ENCODE data around the gene PLA2G6. TPM values are rescaled to one million over a fixed set of nuclear protein-coding genes. Genes with fewer than 3 reads are reported as not detected.

PLA2G6 gene
- total RNA-seq, 1 experiment from 2014 or later, result 88.0 TPM

DNA sequence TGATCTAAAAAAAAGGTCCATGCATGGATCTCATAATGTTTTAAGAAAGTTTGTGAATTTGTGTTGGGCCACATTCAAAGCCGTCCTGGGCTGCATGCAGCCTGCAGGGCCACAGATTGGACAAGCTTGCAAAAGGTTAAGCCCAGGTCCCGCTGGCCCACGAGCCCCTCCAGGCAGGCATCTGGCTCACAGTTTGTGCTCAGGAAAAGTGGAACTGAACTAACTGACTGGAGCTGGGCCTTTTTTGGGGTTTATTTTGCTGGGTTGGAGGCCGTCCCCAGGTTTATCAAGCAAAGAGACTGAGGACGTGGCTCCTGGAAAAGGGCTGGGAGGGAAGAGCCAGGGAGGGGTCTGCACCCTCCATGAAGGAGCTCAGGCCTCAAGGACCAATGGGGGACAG, 39.0 kb downstream of the PLA2G6 start:
- no peaks in the 10 kb centered on the region for H3K9me2 ChIP-seq (replicated peaks; ENCODE audit: insufficient read depth, low read length)
- H3K79me2 ChIP-seq (ENCODE audit: low read length), result no peaks in the 10 kb centered on the region
- H3K4me1 ChIP-seq (ENCODE audit: low read length), result no peaks in the 10 kb centered on the region
- no peak overlapping the region for H3K4me2 ChIP-seq (ENCODE audit: low read depth, low read length, poor library complexity, severe bottlenecking)
- H3K4me3 ChIP-seq (ENCODE audit: low read length), result no peak overlapping the region
- no peak overlapping the region for H3K9ac ChIP-seq (ENCODE audit: low read length)
- no peak overlapping the region for H3K27ac ChIP-seq (ENCODE audit: low read length)
- H3K27me3 ChIP-seq (ENCODE audit: low read length), result no peaks in the 10 kb centered on the region
- no peaks in the 10 kb centered on the region for H3K9me3 ChIP-seq (ENCODE audit: low read length)
- no peak overlapping the region for H2AFZ ChIP-seq (ENCODE audit: low read length)
- no peaks in the 10 kb centered on the region for H3K36me3 ChIP-seq (ENCODE audit: insufficient read depth, low read length)
- DNase-seq, result no peak
- H4K20me1 ChIP-seq (ENCODE audit: insufficient read depth, low read depth, low read length), result no peaks in the 10 kb centered on the region

DNA sequence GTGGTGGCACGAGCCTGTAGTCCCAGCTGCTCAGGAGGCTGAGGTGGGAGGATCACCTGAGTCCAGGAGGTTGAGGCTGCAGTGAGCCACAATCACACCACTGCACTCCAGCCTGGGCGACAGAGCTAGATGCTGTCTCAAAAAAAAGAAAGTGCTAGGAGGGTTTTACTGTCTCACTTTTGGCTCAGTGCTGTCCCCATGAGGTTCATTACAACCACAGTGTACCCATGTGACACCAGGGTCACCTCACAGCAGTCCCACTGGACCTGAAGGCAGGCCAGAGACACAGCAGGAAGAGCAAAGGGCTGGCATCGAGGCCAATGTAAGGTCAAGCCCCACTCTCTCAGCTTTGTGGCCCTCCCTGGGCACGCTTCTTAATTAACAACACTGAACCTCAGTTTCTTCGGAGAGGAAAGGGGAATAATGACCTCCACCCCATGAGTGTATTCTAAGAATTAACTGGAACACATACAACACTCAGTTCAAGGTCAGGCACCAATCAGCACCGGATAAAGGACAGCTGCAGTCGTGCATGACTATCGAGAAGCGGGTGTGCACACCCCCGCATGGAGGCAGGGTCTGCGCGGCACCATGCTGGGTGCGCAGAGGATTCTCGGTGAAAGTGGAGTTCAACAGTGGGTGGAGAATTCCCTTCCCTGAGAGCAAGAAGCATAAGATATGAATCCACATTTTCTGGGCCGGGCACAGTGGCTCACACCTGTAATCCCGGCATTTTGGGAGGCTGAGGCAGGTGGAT, 40.2 kb downstream of the PLA2G6 start:
- Histone ChIP-seq H3K27ac (ENCODE audit: low read length) (no peak overlapping the region), H2AFZ (ENCODE audit: low read length) (no peak overlapping the region)

DNA sequence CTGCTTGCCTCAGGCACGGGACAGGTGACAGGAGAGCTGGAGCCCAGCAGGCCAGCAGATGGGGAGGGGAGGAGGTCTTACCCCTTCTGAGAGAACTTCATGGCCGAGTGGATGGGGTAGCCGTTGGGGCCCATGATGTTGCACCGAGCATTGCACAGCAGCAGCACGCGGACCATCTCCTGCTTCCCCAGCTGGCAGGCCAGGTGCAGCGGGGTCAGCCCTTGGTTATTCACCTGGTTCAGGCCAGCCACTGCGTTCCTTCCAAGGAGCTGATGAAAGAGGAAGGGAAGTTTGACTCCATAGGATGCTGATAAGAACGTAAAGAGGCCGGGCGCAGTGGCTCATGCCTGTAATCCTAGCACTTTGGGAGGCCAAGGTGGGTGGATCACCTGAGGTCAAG, 41.7 kb downstream of the PLA2G6 start:
- Histone ChIP-seq H3K27ac (ENCODE audit: low read length) (no peak overlapping the region), H3K9ac (ENCODE audit: low read length) (no peak overlapping the region), H3K79me2 (ENCODE audit: low read length) (no peaks in the 10 kb centered on the region), H3K36me3 (ENCODE audit: insufficient read depth, low read length) (no peaks in the 10 kb centered on the region), H3K4me1 (ENCODE audit: low read length) (no peaks in the 10 kb centered on the region), H3K9me2 (replicated peaks; ENCODE audit: insufficient read depth, low read length) (no peaks in the 10 kb centered on the region), H4K20me1 (ENCODE audit: insufficient read depth, low read depth, low read length) (no peaks in the 10 kb centered on the region), H3K27me3 (ENCODE audit: low read length) (no peaks in the 10 kb centered on the region), H3K4me2 (ENCODE audit: low read depth, low read length, poor library complexity, severe bottlenecking) (no peak overlapping the region), H3K9me3 (ENCODE audit: low read length) (no peaks in the 10 kb centered on the region), H2AFZ (ENCODE audit: low read length) (no peak overlapping the region), H3K4me3 (ENCODE audit: low read length) (no peak overlapping the region)
- no peak for DNase-seq

More for the DNA sequence above, 40.2 kb downstream of the PLA2G6 start:
- Histone ChIP-seq H3K9ac (ENCODE audit: low read length) (no peak overlapping the region), H3K27me3 (ENCODE audit: low read length) (no peaks in the 10 kb centered on the region), H3K79me2 (ENCODE audit: low read length) (no peaks in the 10 kb centered on the region), H3K9me2 (replicated peaks; ENCODE audit: insufficient read depth, low read length) (no peaks in the 10 kb centered on the region), H3K4me2 (ENCODE audit: low read depth, low read length, poor library complexity, severe bottlenecking) (no peak overlapping the region), H3K4me1 (ENCODE audit: low read length) (no peaks in the 10 kb centered on the region), H4K20me1 (ENCODE audit: insufficient read depth, low read depth, low read length) (no peaks in the 10 kb centered on the region), H3K36me3 (ENCODE audit: insufficient read depth, low read length) (no peaks in the 10 kb centered on the region), H3K9me3 (ENCODE audit: low read length) (no peaks in the 10 kb centered on the region), H3K4me3 (ENCODE audit: low read length) (no peak overlapping the region)
- DNase-seq, result no peak

DNA sequence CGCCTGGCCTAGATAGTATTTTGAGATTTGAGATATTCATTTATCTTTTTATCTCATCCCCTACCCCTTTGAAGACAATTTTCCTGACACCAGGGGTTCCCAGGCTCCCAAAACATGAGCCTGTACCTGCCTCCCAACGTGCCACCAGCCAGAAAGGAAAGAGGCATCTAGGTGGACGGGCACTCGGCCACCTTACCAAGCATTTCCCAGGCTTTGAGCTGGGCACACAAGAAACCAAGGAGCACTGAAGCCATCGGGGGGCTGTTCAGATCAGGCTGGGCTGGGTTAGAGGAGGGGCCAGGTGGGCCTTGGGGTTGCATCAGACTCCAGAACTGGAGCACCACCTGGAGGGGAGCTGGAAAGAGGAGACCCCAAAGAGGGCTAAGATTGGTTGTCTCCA, 42.7 kb downstream of the PLA2G6 start:
- Histone ChIP-seq H3K4me2 (ENCODE audit: low read depth, low read length, poor library complexity, severe bottlenecking) (no peak overlapping the region), H3K9me3 (ENCODE audit: low read length) (no peaks in the 10 kb centered on the region), H3K79me2 (ENCODE audit: low read length) (no peaks in the 10 kb centered on the region), H3K4me3 (ENCODE audit: low read length) (no peak overlapping the region), H3K27ac (ENCODE audit: low read length) (no peak overlapping the region), H3K9ac (ENCODE audit: low read length) (no peak overlapping the region), H2AFZ (ENCODE audit: low read length) (no peak overlapping the region), H3K9me2 (replicated peaks; ENCODE audit: insufficient read depth, low read length) (no peaks in the 10 kb centered on the region), H3K27me3 (ENCODE audit: low read length) (no peaks in the 10 kb centered on the region), H3K36me3 (ENCODE audit: insufficient read depth, low read length) (no peaks in the 10 kb centered on the region), H3K4me1 (ENCODE audit: low read length) (no peaks in the 10 kb centered on the region), H4K20me1 (ENCODE audit: insufficient read depth, low read depth, low read length) (no peaks in the 10 kb centered on the region)
- DNase-seq, result no peak

DNA sequence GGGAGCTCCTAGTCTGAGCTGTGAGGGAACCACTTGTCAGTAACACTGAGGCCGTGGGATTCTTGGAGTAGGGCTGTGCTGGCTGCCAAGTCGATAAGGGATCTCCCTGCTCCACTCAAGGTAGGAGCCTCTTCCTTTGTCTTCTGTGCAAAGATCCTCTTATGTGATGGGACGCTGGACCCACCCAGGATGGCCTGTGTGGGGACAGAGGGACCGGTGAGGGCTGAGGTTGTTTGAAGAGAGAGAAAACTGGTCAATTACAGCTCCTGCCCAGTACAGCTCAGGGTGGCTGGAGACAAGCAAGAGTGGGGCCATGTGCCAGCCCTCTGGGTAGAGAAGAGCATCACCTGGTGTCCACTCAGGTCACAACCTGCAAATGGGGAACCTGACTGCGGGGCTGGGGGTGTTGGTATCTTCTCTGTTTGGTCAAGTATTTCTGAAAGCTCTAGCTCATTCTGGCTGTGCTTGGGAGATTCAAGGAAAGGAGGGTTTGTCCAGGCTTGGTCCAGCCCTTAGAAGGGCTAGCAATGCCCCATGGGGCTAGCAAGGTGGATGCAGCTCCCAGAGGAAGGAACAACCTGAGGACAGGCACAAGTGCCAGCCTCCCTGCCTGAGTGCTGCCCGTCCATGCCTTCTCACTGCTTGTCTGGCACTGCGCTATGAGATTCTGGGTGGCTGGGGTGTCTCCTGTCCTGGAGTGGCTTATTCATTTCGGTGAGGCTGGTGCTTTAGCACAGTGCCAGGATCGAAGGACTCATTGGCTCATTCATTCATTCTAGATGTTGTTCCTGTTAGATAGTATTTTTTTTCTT, 43.5 kb downstream of the PLA2G6 start:
- Histone ChIP-seq H3K9me3 (ENCODE audit: low read length) (no peaks in the 10 kb centered on the region), H4K20me1 (ENCODE audit: insufficient read depth, low read depth, low read length) (no peaks in the 10 kb centered on the region), H3K9me2 (replicated peaks; ENCODE audit: insufficient read depth, low read length) (no peaks in the 10 kb centered on the region), H3K9ac (ENCODE audit: low read length) (no peak overlapping the region), H3K4me1 (ENCODE audit: low read length) (no peaks in the 10 kb centered on the region), H3K4me2 (ENCODE audit: low read depth, low read length, poor library complexity, severe bottlenecking) (no peak overlapping the region), H3K27ac (ENCODE audit: low read length) (no peak overlapping the region), H3K36me3 (ENCODE audit: insufficient read depth, low read length) (no peaks in the 10 kb centered on the region), H3K79me2 (ENCODE audit: low read length) (no peaks in the 10 kb centered on the region), H3K27me3 (ENCODE audit: low read length) (no peaks in the 10 kb centered on the region), H2AFZ (ENCODE audit: low read length) (no peak overlapping the region), H3K4me3 (ENCODE audit: low read length) (no peak overlapping the region)
- no peak for DNase-seq

DNA sequence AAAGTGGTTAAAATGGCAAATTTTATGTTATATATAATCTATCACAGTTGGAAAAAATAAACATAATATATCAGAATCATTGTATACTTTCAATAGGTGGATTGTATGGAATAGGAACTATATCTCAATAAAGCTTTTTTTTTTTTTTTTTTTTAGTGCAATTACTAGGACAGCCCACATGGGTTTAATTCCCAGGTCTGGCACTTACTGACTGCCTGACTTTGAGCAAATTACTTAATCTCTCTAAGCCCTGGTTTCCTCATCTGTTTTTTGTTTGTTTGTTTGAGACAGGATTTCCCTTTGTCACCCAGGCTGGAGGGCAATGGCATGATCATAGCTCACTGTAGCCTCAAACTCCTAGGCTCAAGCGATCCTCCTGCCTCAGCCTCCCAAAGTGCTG, 45.0 kb downstream of the PLA2G6 start:
- Histone ChIP-seq H3K4me3 (ENCODE audit: low read length) (no peak overlapping the region), H3K9me3 (ENCODE audit: low read length) (no peaks in the 10 kb centered on the region), H3K27ac (ENCODE audit: low read length) (no peak overlapping the region), H3K79me2 (ENCODE audit: low read length) (no peaks in the 10 kb centered on the region), H4K20me1 (ENCODE audit: insufficient read depth, low read depth, low read length) (no peaks in the 10 kb centered on the region), H3K9ac (ENCODE audit: low read length) (no peak overlapping the region), H3K36me3 (ENCODE audit: insufficient read depth, low read length) (no peaks in the 10 kb centered on the region; the same call in 1 of the 2 replicates), H2AFZ (ENCODE audit: low read length) (no peak overlapping the region), H3K4me1 (ENCODE audit: low read length) (no peaks in the 10 kb centered on the region), H3K9me2 (replicated peaks; ENCODE audit: insufficient read depth, low read length) (no peaks in the 10 kb centered on the region), H3K27me3 (ENCODE audit: low read length) (no peaks in the 10 kb centered on the region), H3K4me2 (ENCODE audit: low read depth, low read length, poor library complexity, severe bottlenecking) (no peak overlapping the region)
- no peak for DNase-seq

GRCh38 chr22:38135133-38135706, 46.4 kb downstream of the PLA2G6 start:
- Histone ChIP-seq H3K4me3 (ENCODE audit: low read length) (no peak overlapping the region), H3K9ac (ENCODE audit: low read length) (no peak overlapping the region)

GRCh38 chr22:38133331-38133730, 48.3 kb downstream of the PLA2G6 start:
- H3K79me2 ChIP-seq (ENCODE audit: low read length), result no peaks in the 10 kb centered on the region
- H3K4me3 ChIP-seq (ENCODE audit: low read length), result no peak overlapping the region
- H3K4me2 ChIP-seq (ENCODE audit: low read depth, low read length, poor library complexity, severe bottlenecking), result no peak overlapping the region
- no peaks in the 10 kb centered on the region for H3K27me3 ChIP-seq (ENCODE audit: low read length)
- no peaks in the 10 kb centered on the region for H3K9me2 ChIP-seq (replicated peaks; ENCODE audit: insufficient read depth, low read length)
- H3K27ac ChIP-seq (ENCODE audit: low read length), result no peak overlapping the region
- H3K36me3 ChIP-seq (ENCODE audit: insufficient read depth, low read length), result no peaks in the 10 kb centered on the region; the same call in 1 of the 2 replicates
- H3K4me1 ChIP-seq (ENCODE audit: low read length), result no peaks in the 10 kb centered on the region
- H2AFZ ChIP-seq (ENCODE audit: low read length), result no peak overlapping the region
- H3K9ac ChIP-seq (ENCODE audit: low read length), result no peak overlapping the region
- DNase-seq, result no peak
- no peaks in the 10 kb centered on the region for H4K20me1 ChIP-seq (ENCODE audit: insufficient read depth, low read depth, low read length)
- no peaks in the 10 kb centered on the region for H3K9me3 ChIP-seq (ENCODE audit: low read length)

More at GRCh38 chr22:38135133-38135706, 46.4 kb downstream of the PLA2G6 start:
- no peak for DNase-seq
- no peaks in the 10 kb centered on the region for H3K4me1 ChIP-seq (ENCODE audit: low read length)
- no peaks in the 10 kb centered on the region for H3K79me2 ChIP-seq (ENCODE audit: low read length)
- no peaks in the 10 kb centered on the region for H4K20me1 ChIP-seq (ENCODE audit: insufficient read depth, low read depth, low read length)
- H3K36me3 ChIP-seq (ENCODE audit: insufficient read depth, low read length), result no peaks in the 10 kb centered on the region; the same call in 1 of the 2 replicates
- H2AFZ ChIP-seq (ENCODE audit: low read length), result no peak overlapping the region
- no peak overlapping the region for H3K4me2 ChIP-seq (ENCODE audit: low read depth, low read length, poor library complexity, severe bottlenecking)
- no peaks in the 10 kb centered on the region for H3K27me3 ChIP-seq (ENCODE audit: low read length)
- no peak overlapping the region for H3K27ac ChIP-seq (ENCODE audit: low read length)
- no peaks in the 10 kb centered on the region for H3K9me2 ChIP-seq (replicated peaks; ENCODE audit: insufficient read depth, low read length)
- H3K9me3 ChIP-seq (ENCODE audit: low read length), result no peaks in the 10 kb centered on the region

Data from Karpas-422 (cell line).